ENCODE data around the gene FRAT1. TPM values are rescaled to one million over a fixed set of nuclear protein-coding genes. Genes with fewer than 3 reads are reported as not detected.

Gene FRAT1
- total RNA-seq, 4 donors from 2014 or later = 6.1 to 10.3 (median 9.0) TPM

GRCh38 chr10:97327348-97328294 lies 8.6 kb downstream of the FRAT1 start:
- Histone ChIP-seq H3K4me1 (peaks cover 23 to 41% (median 35%) of the 10 kb centered on the region in 4 donors), H3K4me3 (no peak overlapping the region), H3K9me3 (no peaks in the 10 kb centered on the region), H3K27me3 (no peaks in the 10 kb centered on the region), H3K36me3 (peaks cover 4 to 20% (median 11%) of the 10 kb centered on the region in 4 donors), H3K27ac (replicated peaks in 1 of 4) (no peak overlapping the region)
- WGBS = 84% methylated on average over 7 of the region's 7 CpGs
- DNase-seq (ENCODE audit: extremely low spot score) = no peak
- intact Hi-C loops (cut with DNase I) = no loop called here
- TF ChIP-seq EP300 (IDR thresholded peaks at IDR 0.05) = no peak

GRCh38 chr10:97328646-97329453 lies 9.8 kb downstream of the FRAT1 start:
- Histone ChIP-seq H3K9me3 (no peaks in the 10 kb centered on the region), H3K4me1 (peaks cover 23 to 52% (median 44%) of the 10 kb centered on the region in 4 donors), H3K27ac (replicated peaks in 1 of 4) (no peak overlapping the region), H3K36me3 (peaks cover 4 to 20% (median 11%) of the 10 kb centered on the region in 4 donors), H3K27me3 (no peaks in the 10 kb centered on the region), H3K4me3 (no peak overlapping the region)
- intact Hi-C loops (cut with DNase I) = no loop called here
- 77% methylated on average over 3 of the region's 3 CpGs for WGBS
- no peak for DNase-seq (ENCODE audit: extremely low spot score)
- no peak for TF ChIP-seq CTCF (IDR thresholded peaks at IDR 0.05)
- TF ChIP-seq EP300 (IDR thresholded peaks at IDR 0.05) = no peak
- TF ChIP-seq POLR2AphosphoS5 (IDR thresholded peaks at IDR 0.05) = no peak
- TF ChIP-seq POLR2A (IDR thresholded peaks at IDR 0.05; ENCODE audit: low read depth) = no peak

- no peak for DNase-seq (ENCODE audit: extremely low spot score)
- no peak overlapping the region for H3K4me3 ChIP-seq
- WGBS = 92% methylated on average over 5 of the region's 5 CpGs
- intact Hi-C loops (cut with DNase I) = loop anchor here (5.0 kb wide), 1 partner anchor 37 kb away; the partner anchor contains the start of gene ARHGAP19
- no peak for TF ChIP-seq POLR2A (IDR thresholded peaks at IDR 0.05; ENCODE audit: low read depth)
- TF ChIP-seq CTCF (IDR thresholded peaks at IDR 0.05) = no peak
- TF ChIP-seq EP300 (IDR thresholded peaks at IDR 0.05) = no peak
- TF ChIP-seq POLR2AphosphoS5 (IDR thresholded peaks at IDR 0.05) = no peak
- H3K27ac ChIP-seq (replicated peaks in 1 of 4) = no peak overlapping the region
- peaks cover 23 to 52% (median 44%) of the 10 kb centered on the region in 4 donors for H3K4me1 ChIP-seq
- no peaks in the 10 kb centered on the region for H3K27me3 ChIP-seq
- H3K9me3 ChIP-seq = no peaks in the 10 kb centered on the region
- peaks cover 4 to 20% (median 11%) of the 10 kb centered on the region in 4 donors for H3K36me3 ChIP-seq
Observed at GRCh38 chr10:97329766-97330165, 10.7 kb downstream of the FRAT1 start.

GRCh38 chr10:97331153-97331703 lies 12.2 kb downstream of the FRAT1 start:
- H3K27me3 ChIP-seq = no peaks in the 10 kb centered on the region
- intact Hi-C loops (cut with DNase I) = loop anchor here (5.0 kb wide), 1 partner anchor 39 kb away; the partner anchor contains the start of gene ARHGAP19
- peaks cover 32 to 64% (median 57%) of the 10 kb centered on the region in 4 donors for H3K4me1 ChIP-seq
- H3K36me3 ChIP-seq = peaks cover 4 to 20% (median 11%) of the 10 kb centered on the region in 4 donors
- H3K4me3 ChIP-seq = peak overlapping the region; percentile 77 to 91 (median 84)
- TF ChIP-seq CTCF (IDR thresholded peaks at IDR 0.05) (no peak), POLR2A (IDR thresholded peaks at IDR 0.05; ENCODE audit: low read depth) (no peak), POLR2AphosphoS5 (IDR thresholded peaks at IDR 0.05) (no peak), EP300 (IDR thresholded peaks at IDR 0.05) (no peak)
- H3K9me3 ChIP-seq = no peaks in the 10 kb centered on the region
- no peak for DNase-seq (ENCODE audit: extremely low spot score)
- peak overlapping the region in 3 of 4 donors; percentile 83 to 97 (median 91) for H3K27ac ChIP-seq (replicated peaks in 1 of 4)
- WGBS = 75% methylated on average over 5 of the region's 6 CpGs
